ENCODE results near the gene NUDT4.

- TF ChIP-seq CTCF (IDR thresholded peaks at IDR 0.05; ENCODE audit: low read length), result no peak
- no peak for TF ChIP-seq EZH2 (optimal IDR thresholded peaks at IDR 0.05; ENCODE audit: low read depth, low read length)
Measured at GRCh38 chr12:93447555-93448290, 70.0 kb downstream of the NUDT4 start.

All from MM.1S (cell line).